DMS53 treated with DMSO at 0.1 percent for 48 hours (cell line): ENCODE measurements around the gene CLEC2B.

ENCODE experiments used
- DNase-seq: peaks from one replicate; lab custom pipeline; 2025; ENCODE audit not compliant: unreplicated experiment; lab: John Stamatoyannopoulos, UW

Gene CLEC2B

GRCh38 chr12:9870286-9870866 lies 1.2 kb upstream of the CLEC2B start:
- peak; percentile 69 for DNase-seq

- DNase-seq = no peak
Observed at GRCh38 chr12:9868951-9869306, 225 bp downstream of the CLEC2B start.

GRCh38 chr12:9868311-9868801 lies 798 bp downstream of the CLEC2B start:
- peak; percentile 83 for DNase-seq

GRCh38 chr12:9867531-9867930 lies 1.6 kb downstream of the CLEC2B start:
- DNase-seq = peak; percentile 73

- peak; percentile 82 for DNase-seq
Observed at GRCh38 chr12:9866860-9867269, 2.3 kb downstream of the CLEC2B start.

GRCh38 chr12:9864913-9865675 lies 4.1 kb downstream of the CLEC2B start:
- peak; percentile 67 for DNase-seq

GRCh38 chr12:9858135-9858534 lies 11.0 kb downstream of the CLEC2B start:
- no peak for DNase-seq

GRCh38 chr12:9856894-9857293 lies 12.3 kb downstream of the CLEC2B start:
- DNase-seq = no peak

GRCh38 chr12:9856151-9856550 lies 13.0 kb downstream of the CLEC2B start:
- no peak for DNase-seq

GRCh38 chr12:9851927-9852326 lies 17.2 kb downstream of the CLEC2B start:
- no peak for DNase-seq

GRCh38 chr12:9851050-9851449 lies 18.1 kb downstream of the CLEC2B start:
- no peak for DNase-seq

- no peak for DNase-seq
Observed at GRCh38 chr12:9848899-9849298, 20.3 kb downstream of the CLEC2B start.

- DNase-seq = no peak
Observed at GRCh38 chr12:9843407-9843806, 25.7 kb downstream of the CLEC2B start.

- peak; percentile 89 for DNase-seq
Observed at GRCh38 chr12:9831720-9832119, 37.4 kb downstream of the CLEC2B start.

GRCh38 chr12:9829982-9830381 lies 39.2 kb downstream of the CLEC2B start:
- no peak for DNase-seq

GRCh38 chr12:9829483-9829882 lies 39.7 kb downstream of the CLEC2B start:
- no peak for DNase-seq

GRCh38 chr12:9827209-9827888 lies 41.8 kb downstream of the CLEC2B start, which contains the start of gene KLRF1:
KLRF1 (plus strand) TSS chr12:9827481; CDS start chr12:9827545, 64 bp downstream.
- no peak for DNase-seq

- no peak for DNase-seq
Observed at GRCh38 chr12:9820281-9820930, 48.7 kb downstream of the CLEC2B start.

GRCh38 chr12:9813821-9814798 lies 55.0 kb downstream of the CLEC2B start:
- DNase-seq = peak; percentile 80

GRCh38 chr12:9811621-9812020 lies 57.5 kb downstream of the CLEC2B start:
- no peak for DNase-seq
